Mucosa of rectum (tissue), 2 donors: Measurements from ENCODE around the gene RIMS1.

Experiments used
- H3K27ac ChIP-seq, 2 donors: one replicate each; pipeline ENCODE4 v1.7.0; 2013; ENCODE audit warnings: inconsistent platforms in 2 of 2, low read depth in 2 of 2, low read length in 2 of 2
- H3K27me3 ChIP-seq, 2 donors: one replicate each; pipeline ENCODE4 v1.7.0; 2013; ENCODE audit warnings: low read length in 2 of 2; ENCODE audit not compliant: control insufficient read depth in 2 of 2, insufficient read depth in 2 of 2
- H3K36me3 ChIP-seq, 2 donors: one replicate each; pipeline ENCODE4 v1.7.0; 2013; ENCODE audit warnings: low read length in 2 of 2; ENCODE audit not compliant: control insufficient read depth in 2 of 2, insufficient read depth in 2 of 2
- H3K4me1 ChIP-seq, 2 donors: one replicate each; pipeline ENCODE4 v1.7.0; 2013; ENCODE audit warnings: low read length in 2 of 2, mild to moderate bottlenecking in 1 of 2; ENCODE audit not compliant: control insufficient read depth in 2 of 2, insufficient read depth in 2 of 2
- H3K4me3 ChIP-seq, 2 donors: one replicate each; pipeline ENCODE4 v1.7.0; 2013; ENCODE audit warnings: low read length in 2 of 2
- H3K9ac ChIP-seq, 2 donors: one replicate each; pipeline ENCODE4 v1.7.0; 2013; ENCODE audit warnings: low read length in 2 of 2, low read depth in 1 of 2, mild to moderate bottlenecking in 1 of 2
- H3K9me3 ChIP-seq, 2 donors: one replicate each; pipeline ENCODE4 v1.7.0; 2013; ENCODE audit warnings: low read length in 2 of 2; ENCODE audit not compliant: control insufficient read depth in 2 of 2
- donor health status: healthy.
- donor health status: Normal muscosa, but diverticular disease.

The RIMS1 gene

DNA sequence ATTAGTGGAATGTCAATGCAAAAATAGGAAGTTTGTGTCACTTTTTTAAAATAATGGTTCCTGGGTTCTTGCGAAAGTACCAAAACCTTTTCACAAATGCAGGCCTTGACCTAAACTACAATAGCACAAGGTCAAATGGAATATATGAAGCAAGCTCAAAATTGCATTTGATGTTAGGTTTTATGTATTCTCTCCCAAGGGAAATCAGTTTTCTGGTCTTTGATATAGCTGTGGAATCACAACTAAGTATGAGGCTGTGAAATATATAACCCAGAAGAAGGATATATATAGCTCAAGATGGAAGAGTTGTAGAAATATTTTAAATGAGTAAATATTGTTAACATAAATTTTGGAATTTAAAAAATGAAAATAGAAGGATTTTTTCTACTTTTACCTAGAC, 327.3 kb downstream of the RIMS1 start:
- H3K9me3 ChIP-seq, result no peaks in the 10 kb centered on the region
- no peak overlapping the region for H3K4me3 ChIP-seq
- no peaks in the 10 kb centered on the region for H3K4me1 ChIP-seq
- no peaks in the 10 kb centered on the region for H3K36me3 ChIP-seq
- no peaks in the 10 kb centered on the region for H3K27me3 ChIP-seq
- no peak overlapping the region for H3K9ac ChIP-seq
- H3K27ac ChIP-seq, result no peak overlapping the region

DNA sequence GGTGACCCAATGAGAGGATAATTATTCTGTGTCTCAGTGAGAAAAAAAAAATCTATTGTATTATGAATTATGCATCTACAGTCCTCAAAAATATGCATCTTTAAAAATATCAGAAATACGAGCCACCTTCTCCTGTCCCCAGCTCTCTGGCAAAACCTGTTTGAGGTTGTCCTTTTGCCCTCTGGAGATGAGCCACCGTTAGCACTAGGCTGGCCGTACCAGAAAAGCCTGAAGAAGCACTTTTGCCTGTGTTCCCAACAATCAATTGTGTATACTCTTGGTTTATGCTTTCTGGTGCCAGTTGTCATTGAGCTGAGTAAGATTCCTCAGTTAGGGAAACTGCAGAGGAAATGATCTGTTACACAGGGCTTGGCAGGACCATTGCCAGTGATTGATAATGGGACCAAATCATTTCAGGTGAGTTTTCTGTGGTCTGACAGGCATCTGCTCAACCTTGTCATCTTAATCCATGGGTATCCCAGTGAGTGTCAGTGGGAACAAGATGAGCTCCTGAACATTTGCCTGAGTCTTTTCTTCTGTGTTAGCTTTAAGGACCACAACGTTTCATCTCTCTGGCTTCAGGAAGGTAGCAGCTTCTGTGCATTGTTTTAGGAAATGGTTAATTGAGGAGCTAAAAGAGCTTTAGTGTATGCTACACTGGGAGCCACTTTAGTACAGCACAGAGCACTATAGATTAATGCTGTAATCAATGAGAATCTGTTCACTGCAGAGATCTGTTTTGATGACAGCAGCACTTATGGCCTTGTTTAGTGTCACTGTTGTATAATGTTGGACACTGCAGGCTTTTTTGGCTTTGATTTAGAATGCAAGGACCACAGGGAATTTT, 330.1 kb downstream of the RIMS1 start:
- no peaks in the 10 kb centered on the region for H3K9me3 ChIP-seq
- no peak overlapping the region for H3K4me3 ChIP-seq
- H3K4me1 ChIP-seq, result no peaks in the 10 kb centered on the region
- no peak overlapping the region for H3K27ac ChIP-seq
- no peaks in the 10 kb centered on the region for H3K27me3 ChIP-seq
- H3K36me3 ChIP-seq, result no peaks in the 10 kb centered on the region
- H3K9ac ChIP-seq, result no peak overlapping the region

DNA sequence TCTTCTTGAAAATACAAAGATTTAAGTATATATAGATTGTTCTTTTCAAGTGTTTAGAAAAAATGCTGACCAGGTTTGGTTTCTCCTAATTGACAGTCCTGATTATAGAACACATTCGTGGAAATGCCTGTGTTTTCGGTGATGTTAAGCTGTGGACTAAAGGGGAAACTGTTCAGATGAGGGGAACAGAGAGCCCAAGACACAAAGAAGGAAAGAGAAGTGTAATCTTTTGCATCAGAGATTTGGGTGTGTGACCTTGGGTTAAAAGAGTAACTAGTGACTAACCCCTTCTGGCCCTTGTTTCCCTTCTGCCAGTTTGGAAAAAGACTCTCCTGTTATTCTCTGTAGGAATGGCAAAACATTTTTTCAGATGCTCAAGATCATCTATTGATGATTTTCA, 331.3 kb downstream of the RIMS1 start:
- no peak overlapping the region for H3K27ac ChIP-seq
- no peak overlapping the region for H3K4me3 ChIP-seq
- H3K27me3 ChIP-seq, result no peaks in the 10 kb centered on the region
- no peaks in the 10 kb centered on the region for H3K9me3 ChIP-seq
- H3K4me1 ChIP-seq, result no peaks in the 10 kb centered on the region
- no peak overlapping the region for H3K9ac ChIP-seq
- no peaks in the 10 kb centered on the region for H3K36me3 ChIP-seq

DNA sequence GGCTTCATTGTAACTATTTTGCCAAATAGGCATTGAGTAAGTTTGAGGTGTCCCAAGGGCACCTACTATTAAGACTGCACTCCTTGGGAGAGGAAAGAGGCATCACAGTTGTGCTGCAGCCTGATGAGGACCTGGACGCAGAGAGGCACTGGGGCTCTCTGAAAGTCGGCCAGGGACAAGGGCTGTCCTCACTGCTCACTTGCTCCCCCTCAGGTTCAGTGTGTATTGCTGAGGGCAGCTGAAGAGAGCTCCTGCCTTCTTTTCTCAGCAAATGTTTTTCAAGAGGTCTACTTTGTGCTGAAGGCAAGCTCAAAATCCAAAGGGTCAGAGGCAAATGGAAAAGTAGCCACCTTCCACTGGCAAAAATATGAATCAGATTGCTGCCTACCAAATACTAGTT, 331.8 kb downstream of the RIMS1 start:
- Histone ChIP-seq H3K27ac (no peak overlapping the region), H3K4me3 (no peak overlapping the region), H3K4me1 (no peaks in the 10 kb centered on the region), H3K9ac (no peak overlapping the region), H3K36me3 (no peaks in the 10 kb centered on the region), H3K9me3 (no peaks in the 10 kb centered on the region), H3K27me3 (no peaks in the 10 kb centered on the region)

DNA sequence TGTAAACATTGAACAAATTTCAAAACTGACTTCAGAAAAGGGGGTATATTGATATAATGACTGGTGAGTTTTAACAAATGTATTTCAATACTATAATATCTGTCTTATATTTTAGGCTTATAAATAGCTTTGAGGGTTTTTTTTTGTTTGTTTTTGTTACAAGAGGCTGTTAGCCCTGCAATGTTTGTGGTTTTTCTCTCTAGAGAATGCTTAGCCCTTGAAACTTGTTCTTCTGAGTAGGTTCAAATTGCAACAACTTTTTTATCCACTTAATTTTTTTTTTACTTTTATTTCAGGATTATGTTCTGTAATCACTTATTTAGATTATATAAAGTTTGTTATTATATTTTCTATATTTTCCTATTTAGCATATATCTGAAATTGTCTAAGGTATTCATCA, 333.2 kb downstream of the RIMS1 start:
- H3K4me1 ChIP-seq, result no peaks in the 10 kb centered on the region
- no peak overlapping the region for H3K4me3 ChIP-seq
- no peaks in the 10 kb centered on the region for H3K9me3 ChIP-seq
- H3K27me3 ChIP-seq, result no peaks in the 10 kb centered on the region
- H3K9ac ChIP-seq, result no peak overlapping the region
- H3K27ac ChIP-seq, result no peak overlapping the region
- H3K36me3 ChIP-seq, result no peaks in the 10 kb centered on the region

DNA sequence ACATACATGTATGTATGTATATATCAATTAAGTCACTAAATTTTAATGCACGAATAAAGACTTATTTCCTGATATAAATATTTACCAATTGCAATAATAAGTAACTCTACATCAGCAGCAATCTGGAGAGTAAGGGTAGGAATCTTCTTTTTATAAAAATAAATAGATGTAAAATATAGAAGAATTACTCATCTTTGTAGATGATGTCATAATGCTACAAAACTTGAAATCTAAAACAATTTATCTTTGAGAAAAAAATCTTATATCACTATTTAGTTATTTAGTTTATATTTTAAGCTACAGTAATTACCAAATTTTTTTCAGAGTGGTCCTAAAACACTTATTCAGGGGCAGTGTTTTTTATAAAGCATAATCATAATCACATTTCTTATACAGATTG, 351.7 kb downstream of the RIMS1 start:
- no peak overlapping the region for H3K27ac ChIP-seq
- H3K9ac ChIP-seq, result no peak overlapping the region
- no peaks in the 10 kb centered on the region for H3K9me3 ChIP-seq
- H3K36me3 ChIP-seq, result no peaks in the 10 kb centered on the region
- H3K4me3 ChIP-seq, result no peak overlapping the region
- H3K27me3 ChIP-seq, result no peaks in the 10 kb centered on the region
- H3K4me1 ChIP-seq, result no peaks in the 10 kb centered on the region

DNA sequence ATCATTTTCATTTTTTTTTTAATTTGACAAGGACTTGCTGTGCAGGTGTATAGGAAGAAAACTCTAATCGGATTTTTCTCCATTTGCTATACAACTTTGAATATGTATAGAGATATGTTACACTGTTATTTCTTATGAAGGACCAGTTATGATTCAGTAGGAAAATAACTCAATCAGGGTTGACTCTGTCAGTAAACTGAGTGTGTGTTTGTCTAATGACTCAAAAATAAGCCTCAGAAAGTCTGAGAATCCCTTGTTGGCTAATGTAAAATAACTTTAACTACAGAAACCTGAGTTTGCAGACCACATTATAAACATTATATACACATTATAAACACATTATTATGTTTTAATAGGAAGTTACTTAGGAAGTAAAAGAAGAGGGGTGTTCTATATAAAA, 352.6 kb downstream of the RIMS1 start:
- Histone ChIP-seq H3K4me1 (no peaks in the 10 kb centered on the region), H3K9me3 (no peaks in the 10 kb centered on the region), H3K9ac (no peak overlapping the region), H3K27ac (no peak overlapping the region), H3K36me3 (no peaks in the 10 kb centered on the region), H3K27me3 (no peaks in the 10 kb centered on the region), H3K4me3 (no peak overlapping the region)

DNA sequence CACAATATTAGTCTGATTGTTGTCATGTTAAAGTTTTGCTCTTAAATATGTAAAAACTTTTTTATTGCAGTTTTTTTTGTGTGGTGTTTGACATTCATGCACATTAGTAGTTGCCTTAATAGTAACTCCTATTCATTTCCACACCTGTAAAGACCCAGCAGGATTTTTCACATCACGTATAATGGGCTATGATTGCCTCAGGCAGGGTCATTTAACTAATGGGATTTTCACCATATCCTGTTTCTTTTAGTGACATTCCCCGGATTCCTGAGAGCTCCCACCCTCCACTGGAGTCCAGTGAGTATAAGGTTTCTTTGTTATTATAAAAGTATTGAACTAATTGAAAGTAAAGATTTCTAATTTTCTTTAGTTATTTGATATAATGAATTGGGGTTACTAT, 359.2 kb downstream of the RIMS1 start:
- no peaks in the 10 kb centered on the region for H3K27me3 ChIP-seq
- no peak overlapping the region for H3K4me3 ChIP-seq
- H3K9me3 ChIP-seq, result no peaks in the 10 kb centered on the region
- no peaks in the 10 kb centered on the region for H3K4me1 ChIP-seq
- no peak overlapping the region for H3K9ac ChIP-seq
- H3K36me3 ChIP-seq, result no peaks in the 10 kb centered on the region
- H3K27ac ChIP-seq, result no peak overlapping the region

DNA sequence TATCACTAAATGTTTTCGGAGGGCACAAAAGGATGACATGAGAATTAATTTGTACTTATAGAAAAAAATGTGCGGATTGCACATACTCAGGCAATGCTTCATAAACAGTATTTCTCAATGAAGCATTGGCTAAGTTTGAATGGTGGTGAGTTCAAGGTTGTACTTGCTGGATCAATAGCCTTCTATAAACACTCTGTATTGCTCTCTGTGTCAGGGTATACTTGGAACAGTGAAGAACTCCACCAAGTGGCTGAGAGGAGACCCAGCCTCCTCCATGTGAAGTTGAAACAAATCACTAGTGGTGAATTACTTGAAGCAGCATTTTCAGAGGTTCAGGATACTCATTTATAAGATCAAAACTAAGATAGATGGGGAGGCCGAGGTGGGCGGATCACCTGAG, 360.6 kb downstream of the RIMS1 start:
- H3K36me3 ChIP-seq, result no peaks in the 10 kb centered on the region
- H3K27me3 ChIP-seq, result no peaks in the 10 kb centered on the region
- H3K9ac ChIP-seq, result no peak overlapping the region
- H3K4me1 ChIP-seq, result no peaks in the 10 kb centered on the region
- H3K9me3 ChIP-seq, result no peaks in the 10 kb centered on the region
- no peak overlapping the region for H3K27ac ChIP-seq
- H3K4me3 ChIP-seq, result no peak overlapping the region

DNA sequence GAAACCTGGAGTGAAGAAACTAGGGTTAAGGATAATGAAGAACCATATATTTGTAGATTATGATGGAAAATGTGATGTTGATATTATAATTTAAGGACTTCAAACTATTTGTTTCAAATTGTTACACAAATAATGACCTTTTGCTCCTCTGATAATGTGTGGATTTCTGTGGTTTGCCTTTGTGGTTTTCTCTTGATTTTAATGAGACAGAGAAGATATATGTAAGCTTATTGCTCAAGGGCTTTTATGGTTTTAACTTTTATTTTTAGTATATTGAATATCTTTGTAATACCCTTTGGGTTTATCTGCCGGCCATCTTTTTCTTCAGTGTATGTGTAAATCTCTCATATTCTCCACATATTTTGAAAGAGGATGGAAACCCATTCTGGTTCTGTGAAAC, 362.3 kb downstream of the RIMS1 start:
- H3K27me3 ChIP-seq, result no peaks in the 10 kb centered on the region
- H3K9me3 ChIP-seq, result no peaks in the 10 kb centered on the region
- H3K4me1 ChIP-seq, result no peaks in the 10 kb centered on the region
- H3K36me3 ChIP-seq, result no peaks in the 10 kb centered on the region
- H3K4me3 ChIP-seq, result no peak overlapping the region
- no peak overlapping the region for H3K27ac ChIP-seq
- no peak overlapping the region for H3K9ac ChIP-seq
